C4-2B (cell line): ENCODE data around the gene SMKR1.

ENCODE experiments used
- ZFX ChIP-seq: fragments of 450-650 bp; IDR thresholded peaks from 2 replicates; pipeline ENCODE4 v1.6.1; 2017
- TF ChIP-seq, protein P1 (sequence below): fragments of 450-650 bp; conservative IDR thresholded peaks from 2 replicates; pipeline ENCODE4 v1.5.1; 2017; ENCODE audit warnings: mild to moderate bottlenecking

DNA sequence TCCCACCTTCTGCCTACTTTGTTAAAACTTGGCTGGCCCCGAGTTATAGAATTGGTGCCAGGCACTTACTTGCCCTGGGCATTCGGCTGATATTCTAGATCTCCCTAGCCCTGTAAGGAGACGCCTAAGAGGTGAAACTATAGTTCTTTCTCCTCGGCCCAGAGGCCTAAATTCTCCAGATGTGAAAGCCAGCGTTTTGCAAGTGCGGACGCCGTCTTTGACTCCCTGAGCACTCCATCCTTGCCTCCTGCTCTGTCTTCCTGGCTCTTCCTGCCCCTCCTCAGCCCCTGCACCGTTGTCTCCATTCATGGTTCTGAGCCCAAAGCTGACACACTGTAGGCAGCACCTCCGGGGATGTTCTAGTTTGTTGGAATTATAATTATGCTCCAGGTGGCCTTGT lies 11.2 kb downstream of the SMKR1 start:
- TF ChIP-seq, protein P1, sequence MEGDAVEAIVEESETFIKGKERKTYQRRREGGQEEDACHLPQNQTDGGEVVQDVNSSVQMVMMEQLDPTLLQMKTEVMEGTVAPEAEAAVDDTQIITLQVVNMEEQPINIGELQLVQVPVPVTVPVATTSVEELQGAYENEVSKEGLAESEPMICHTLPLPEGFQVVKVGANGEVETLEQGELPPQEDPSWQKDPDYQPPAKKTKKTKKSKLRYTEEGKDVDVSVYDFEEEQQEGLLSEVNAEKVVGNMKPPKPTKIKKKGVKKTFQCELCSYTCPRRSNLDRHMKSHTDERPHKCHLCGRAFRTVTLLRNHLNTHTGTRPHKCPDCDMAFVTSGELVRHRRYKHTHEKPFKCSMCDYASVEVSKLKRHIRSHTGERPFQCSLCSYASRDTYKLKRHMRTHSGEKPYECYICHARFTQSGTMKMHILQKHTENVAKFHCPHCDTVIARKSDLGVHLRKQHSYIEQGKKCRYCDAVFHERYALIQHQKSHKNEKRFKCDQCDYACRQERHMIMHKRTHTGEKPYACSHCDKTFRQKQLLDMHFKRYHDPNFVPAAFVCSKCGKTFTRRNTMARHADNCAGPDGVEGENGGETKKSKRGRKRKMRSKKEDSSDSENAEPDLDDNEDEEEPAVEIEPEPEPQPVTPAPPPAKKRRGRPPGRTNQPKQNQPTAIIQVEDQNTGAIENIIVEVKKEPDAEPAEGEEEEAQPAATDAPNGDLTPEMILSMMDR, result no peak
- no peak for TF ChIP-seq ZFX
